GM19240 (cell line): ENCODE data around the gene KRT83.
"Not testable (repeated sequence)": the region's sequence is repeated elsewhere in the genome, so short reads cannot be mapped to it uniquely, and the experiment has no call there.

Experiments
- DNase-seq: peaks from one replicate; pipeline ENCODE4 v3.0.0; 2011; ENCODE audit warnings: low spot score; ENCODE audit not compliant: insufficient read length

Gene KRT83

GRCh38 chr12:52332381-52332780 lies 11.2 kb upstream of the KRT83 start:
- no peak for DNase-seq

DNA sequence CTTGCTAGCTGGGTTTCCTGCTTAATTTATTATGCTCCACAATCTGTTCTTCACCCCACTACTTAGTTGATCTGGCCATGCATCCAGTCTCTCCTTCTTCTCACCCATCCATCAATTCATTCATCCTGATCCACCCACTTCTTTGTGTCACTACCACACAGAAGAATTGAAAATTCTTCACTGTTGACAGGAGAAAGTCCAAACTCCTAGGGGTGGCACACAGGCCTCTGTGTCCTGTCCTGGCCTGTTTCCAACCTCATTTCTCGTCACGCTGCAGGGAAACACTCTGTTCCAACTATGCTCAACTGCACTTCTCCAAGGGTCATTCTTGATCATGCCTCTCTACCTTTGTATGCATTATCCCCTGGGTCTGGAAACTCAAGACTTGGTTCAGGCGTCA lies 10.6 kb upstream of the KRT83 start:
- DNase-seq, result no peak

DNA sequence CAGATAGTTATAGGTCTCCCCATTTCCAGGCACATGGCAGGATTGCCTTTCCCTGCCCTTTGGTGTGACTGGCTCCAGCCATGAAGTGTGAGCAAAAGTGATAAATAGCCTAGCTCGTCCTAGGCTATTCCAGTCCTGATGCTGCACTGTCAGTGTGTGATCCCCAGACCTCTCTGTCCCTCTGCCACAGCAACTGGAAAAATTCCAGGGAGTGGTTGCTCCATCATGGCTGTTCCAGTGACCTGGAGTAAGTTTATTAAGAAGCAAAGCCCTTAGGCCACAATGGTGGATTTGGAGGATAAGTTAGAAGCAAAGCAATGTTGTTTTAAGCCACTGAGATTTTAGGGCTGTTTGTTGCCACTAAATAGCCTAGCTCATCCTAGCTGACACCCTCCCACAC lies 9.8 kb upstream of the KRT83 start:
- no peak for DNase-seq

GRCh38 chr12:52327830-52328500 lies 6.8 kb upstream of the KRT83 start:
- DNase-seq, result no peak

GRCh38 chr12:52327052-52327829 lies 6.0 kb upstream of the KRT83 start:
- DNase-seq, result peak; percentile 88

GRCh38 chr12:52324153-52324444 lies 2.9 kb upstream of the KRT83 start:
- DNase-seq, result no peak

DNA sequence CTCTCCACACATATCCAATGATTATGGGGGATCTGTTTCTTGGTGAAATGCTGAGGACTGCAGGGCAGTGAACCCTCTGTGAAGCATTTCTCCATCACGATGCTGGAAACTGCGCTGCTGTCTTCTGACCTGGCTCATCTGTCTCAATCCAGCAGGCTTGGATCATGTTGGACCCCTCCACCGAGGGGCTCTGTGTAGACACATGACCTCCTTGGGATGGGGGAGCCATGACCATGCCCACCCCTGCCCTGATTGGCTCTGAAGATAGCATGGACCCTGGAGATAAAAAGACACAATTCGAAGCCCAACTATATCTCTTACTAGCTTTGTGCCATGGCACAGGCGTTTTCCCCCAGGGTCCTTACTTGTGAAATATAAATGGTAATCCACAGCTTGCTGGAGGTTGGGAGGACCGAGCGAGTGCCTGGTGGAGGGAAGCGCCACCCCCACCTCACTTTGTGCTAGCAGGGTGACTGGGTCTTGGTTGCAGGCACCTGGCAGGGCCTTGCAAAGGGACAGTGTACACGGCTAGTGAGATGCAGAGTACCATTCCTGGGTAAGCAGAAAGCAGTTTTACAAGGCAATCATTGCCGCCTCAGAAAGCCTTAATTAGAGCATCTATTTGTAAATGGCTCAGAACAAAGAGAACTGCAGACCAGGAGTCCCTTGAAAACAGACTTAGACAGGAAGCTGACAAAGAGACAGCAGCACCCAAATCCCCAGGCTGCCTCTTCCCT lies 2.4 kb upstream of the KRT83 start:
- DNase-seq, result no peak

- no peak for DNase-seq
These were observed 1.8 kb upstream of the KRT83 start for GRCh38 chr12:52323001-52323400.

- DNase-seq, result no peak
These were observed 871 bp upstream of the KRT83 start for GRCh38 chr12:52322069-52322468.

DNA sequence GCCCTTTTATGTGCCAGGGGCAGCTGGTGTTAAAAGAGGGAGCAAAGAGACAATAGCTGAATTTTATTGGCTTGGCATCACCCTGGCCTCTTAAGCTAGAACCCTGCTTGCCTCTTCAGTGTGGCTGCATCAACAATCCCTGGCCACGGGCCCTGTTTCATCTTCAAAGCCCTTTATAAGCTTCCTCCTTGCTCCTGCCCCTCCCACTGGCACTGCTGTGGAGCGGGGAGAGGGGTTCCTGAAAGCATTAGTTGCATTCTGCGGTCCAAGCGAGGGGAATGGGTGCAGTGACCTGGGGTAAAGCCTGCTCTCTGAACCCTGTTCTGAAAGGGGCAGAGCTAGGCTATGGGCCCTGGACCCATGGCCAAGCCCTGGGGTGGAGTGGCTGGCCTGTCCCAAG lies 220 bp upstream of the KRT83 start:
- DNase-seq, result no peak

GRCh38 chr12:52319097-52319496 lies 2.1 kb downstream of the KRT83 start:
- no peak for DNase-seq

GRCh38 chr12:52318241-52318990 lies 2.8 kb downstream of the KRT83 start:
- no peak for DNase-seq

DNA sequence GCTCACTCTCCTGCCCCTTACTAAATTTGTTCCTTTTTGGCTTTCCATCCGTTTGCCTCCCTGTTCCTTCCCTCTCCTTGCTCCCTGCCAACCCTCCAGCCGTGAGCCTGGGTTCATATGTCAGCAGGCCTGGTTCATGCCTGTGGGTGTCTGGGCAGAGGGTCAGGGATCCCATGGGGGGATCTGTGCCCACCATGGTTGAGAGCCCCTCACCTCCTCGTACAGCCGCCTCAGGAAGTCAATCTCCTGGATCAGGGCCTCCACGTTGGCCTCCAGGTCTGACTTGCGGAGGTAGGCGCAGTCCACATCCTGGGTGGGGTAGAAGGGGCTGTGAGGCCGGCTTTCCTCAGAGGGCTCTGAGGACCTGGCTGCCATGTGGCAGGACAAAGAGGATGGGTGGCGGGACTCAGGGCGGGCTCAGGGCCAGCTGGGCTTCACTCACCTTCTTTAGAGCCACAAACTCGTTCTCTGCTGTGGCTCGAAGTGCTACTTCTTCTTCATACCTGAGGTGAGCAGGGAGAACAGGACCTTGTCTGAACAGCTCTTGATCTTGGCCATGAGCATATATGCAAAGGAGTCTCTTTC lies 3.6 kb downstream of the KRT83 start:
- no peak for DNase-seq

DNA sequence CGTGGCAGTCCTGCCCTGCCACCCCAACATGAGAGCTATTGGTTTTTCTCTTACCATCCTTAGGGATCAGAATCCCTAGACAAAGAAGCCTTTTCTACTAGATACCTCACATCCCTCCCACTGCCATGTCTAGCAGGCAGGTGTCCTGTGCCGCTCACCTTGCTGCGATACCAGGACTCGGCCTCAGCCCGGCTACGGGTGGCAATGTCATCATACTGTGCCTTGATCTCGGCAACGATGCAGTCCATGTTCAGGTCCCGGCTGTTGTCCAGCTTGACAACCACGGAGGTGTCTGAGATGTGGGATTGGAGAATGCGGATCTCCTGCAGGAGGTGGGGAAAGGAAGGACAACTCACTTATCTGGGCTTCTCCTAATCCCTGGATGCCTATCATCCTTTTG lies 4.5 kb downstream of the KRT83 start:
- DNase-seq, result no peak

DNA sequence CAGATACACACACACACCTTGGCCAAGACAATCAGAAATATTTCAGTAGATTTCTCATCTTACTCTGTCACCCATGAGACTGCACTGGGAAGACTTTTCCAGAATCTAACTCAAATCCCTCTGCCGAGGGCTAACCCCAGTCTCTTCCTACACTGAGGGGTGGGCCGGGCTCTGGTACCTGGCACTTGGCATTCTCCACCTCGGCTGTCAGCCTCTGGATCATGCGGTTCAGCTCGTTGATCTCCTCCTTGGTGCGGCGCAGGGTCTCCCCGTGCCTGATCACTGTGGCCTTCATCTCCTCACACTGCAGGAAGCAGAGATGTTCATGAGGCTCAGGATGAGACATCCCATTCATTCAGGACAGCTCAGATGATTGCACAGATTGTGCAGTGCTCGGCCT lies 4.9 kb downstream of the KRT83 start:
- DNase-seq, result no peak

GRCh38 chr12:52315721-52316120 lies 5.5 kb downstream of the KRT83 start:
- not testable (repeated sequence) for DNase-seq

DNA sequence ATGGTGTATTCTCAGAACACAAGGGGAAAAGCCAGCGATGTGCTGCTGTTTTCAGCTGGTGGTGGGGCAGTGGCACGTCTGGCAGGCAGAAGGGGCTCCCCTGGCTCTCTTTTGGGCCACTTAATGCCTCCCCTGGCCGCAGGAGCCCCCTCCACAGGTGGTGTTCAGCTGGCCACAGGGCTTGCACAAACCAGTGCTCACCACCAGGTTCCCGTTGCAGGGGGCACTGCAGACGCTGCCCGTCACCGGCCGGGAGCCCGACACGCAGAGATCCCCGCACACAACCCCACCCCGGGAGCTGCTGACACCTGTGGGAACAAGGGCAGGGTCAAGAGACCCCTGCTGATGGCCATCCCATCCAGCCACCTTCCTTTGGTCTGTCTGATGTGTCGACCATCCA lies 6.7 kb downstream of the KRT83 start:
- DNase-seq, result no peak

DNA sequence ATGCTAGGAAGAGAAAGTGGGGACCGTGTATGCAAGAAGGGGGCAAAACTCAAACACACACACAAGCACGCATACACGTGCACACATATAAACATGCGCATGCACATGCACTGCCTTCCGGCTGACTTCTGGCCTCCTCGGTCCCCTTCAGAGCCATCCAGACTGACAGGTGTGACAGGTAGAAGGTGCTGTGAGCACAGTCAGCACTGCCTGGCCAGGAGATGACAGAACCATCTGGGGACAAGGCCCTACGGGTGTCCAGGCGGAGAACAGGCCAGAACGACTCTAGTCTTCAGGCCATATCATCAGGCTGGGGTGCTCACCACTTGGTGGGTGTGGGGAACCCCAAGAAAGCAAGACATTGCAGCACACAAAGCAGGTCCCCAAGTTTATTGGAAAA lies 7.3 kb downstream of the KRT83 start:
- no peak for DNase-seq

- DNase-seq, result no peak
These were observed 7.7 kb downstream of the KRT83 start for GRCh38 chr12:52313461-52313860.

DNA sequence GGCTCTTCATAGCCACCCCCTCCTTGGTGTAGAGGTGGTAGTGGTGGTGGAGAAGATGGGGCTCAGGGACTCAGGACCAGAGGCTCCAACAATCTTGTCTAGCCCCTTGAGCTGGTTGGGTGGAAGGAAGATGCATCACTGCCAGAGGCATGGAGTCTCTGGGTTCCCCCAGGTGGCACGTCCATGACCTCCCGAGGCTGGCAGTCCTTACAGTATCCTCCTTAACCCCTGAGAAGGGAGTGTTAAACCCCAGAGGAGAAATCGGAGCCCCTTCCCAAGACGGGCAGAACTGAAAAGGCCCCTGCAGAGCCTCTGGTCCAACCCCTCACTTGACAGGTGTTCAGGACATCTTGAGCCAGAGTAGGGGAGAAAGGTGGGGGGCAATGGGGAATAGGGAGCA lies 9.1 kb downstream of the KRT83 start:
- DNase-seq, result no peak

- DNase-seq, result no peak
These were observed 9.9 kb downstream of the KRT83 start for GRCh38 chr12:52311285-52311648.
